ENCODE measurements around the gene PHF5A.
A peak's percentile ranks its signal among the peaks of the same experiment; 100 is the strongest.
"Not testable (repeated sequence)": the region's sequence is repeated elsewhere in the genome, so short reads cannot be mapped to it uniquely, and the experiment has no call there.

The PHF5A gene

DNA sequence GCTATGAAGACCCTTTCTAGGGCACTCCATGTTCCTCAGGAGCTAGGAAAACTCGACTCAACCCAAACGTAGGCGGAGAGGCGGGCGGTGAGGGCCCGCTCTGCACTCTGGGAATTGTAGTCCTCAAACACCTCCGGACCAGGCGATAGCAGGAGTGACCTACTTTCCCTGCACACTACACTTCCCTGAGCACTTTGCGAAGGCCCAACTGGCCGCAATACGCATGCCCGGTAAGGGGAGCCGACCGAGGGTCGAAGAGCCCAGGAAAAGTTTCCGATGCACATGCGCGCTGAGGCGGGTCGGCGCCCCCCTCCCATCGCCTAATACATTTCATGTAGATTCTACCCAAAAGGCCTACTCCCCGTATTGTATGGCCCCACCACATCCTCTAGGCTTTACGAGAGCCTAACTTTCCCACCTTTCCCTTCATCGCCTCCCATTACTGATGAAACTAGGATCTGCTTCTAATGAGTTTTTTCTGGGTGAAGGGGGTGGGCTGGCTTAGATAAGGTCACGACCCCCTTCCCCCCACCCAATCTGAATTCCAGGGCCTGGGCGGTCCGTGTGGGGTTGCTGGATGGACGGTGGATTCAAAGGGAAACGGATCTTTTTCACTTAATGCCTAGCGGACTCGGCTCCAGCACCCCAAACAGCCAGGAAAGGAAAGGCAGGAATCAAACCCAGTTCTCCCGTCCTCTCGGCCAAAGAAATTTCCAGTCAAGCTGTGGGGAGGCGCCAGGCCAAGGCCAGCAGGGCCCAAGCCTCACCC, 23.9 kb downstream of the PHF5A start:
- Mint-ChIP-seq H3K4me3 (peak overlapping the region; percentile 95), H3K36me3 (peaks cover 3% of the 10 kb centered on the region), H3K27me3 (no peaks in the 10 kb centered on the region), H3K27ac (peak overlapping the region; percentile 89), H3K9me3 (no peaks in the 10 kb centered on the region), H3K4me1 (peaks cover 15% of the 10 kb centered on the region)

DNA sequence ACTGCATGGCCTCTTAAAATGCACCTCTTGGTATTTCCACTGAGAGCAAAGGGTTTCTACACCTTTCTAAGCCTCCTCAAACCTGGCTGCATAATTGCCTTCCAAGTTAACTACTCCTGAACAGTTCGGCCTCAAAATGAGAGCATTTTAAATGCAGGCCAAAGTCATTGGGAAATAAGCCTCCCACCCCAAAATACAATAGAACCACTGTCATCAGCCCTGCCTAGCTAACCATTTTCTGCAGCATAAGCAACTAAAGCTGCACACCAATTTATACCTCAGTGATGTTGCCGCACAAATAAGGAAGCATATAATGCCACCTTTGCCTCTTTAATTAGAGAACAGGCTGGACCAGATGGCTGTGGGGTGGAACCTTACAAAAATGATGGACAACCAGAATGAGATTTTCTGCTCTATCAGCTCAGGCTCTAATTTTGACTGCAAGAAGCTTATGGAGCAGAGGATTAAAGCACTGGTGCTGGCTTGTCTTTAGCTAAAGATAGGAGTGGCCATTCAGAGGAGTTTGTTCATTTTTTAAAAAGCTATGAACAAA, 26.2 kb downstream of the PHF5A start:
- Mint-ChIP-seq H3K27me3 (no peaks in the 10 kb centered on the region), H3K9me3 (no peaks in the 10 kb centered on the region), H3K27ac (peak overlapping the region; percentile 35), H3K4me3 (no peak overlapping the region), H3K36me3 (peaks cover 3% of the 10 kb centered on the region), H3K4me1 (peaks cover 10% of the 10 kb centered on the region)

DNA sequence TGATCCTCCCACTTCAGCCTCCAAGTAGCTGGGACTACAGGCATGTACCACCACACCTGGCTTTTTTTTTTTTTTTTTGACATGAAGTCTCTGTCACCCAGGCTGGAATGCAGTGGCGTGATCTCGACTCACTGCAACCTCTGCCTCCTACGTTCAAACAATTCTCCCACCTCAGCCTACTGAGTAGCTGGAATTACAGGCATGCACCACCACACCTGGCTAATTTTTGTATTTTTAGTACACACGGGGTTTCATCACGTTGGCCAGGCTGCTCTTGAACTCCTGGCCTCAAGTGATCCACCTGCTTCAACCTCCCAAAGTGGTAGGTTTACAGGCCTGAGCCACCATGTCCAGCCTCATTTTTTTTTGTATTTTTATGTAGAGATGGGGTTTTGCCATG, 28.0 kb downstream of the PHF5A start:
- H3K36me3 Mint-ChIP-seq, H3K4me3 Mint-ChIP-seq, H3K9me3 Mint-ChIP-seq, H3K27ac Mint-ChIP-seq, H3K27me3 Mint-ChIP-seq: not testable (repeated sequence)
- H3K4me1 Mint-ChIP-seq: peaks cover 10% of the 10 kb centered on the region

DNA sequence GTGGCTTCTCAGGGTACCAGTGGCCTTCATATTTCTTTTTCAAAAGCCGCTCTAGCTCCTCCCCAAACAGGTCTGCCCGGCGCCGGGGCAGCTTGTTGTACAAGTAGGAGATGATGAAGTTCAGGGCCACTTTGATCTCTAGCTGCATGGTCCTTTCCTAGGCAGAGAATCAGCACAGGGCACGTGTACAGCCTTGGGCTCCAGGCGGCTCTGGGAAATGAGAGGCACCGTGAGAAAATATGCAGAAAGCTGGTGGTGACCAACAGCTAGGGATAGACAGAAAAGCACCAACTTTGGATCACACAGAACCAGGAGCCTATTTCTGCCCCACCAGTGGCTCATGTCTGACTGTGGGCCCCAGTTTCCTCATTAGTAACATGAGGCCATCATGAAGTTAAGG, 31.3 kb downstream of the PHF5A start:
- Mint-ChIP-seq H3K27ac (no peak overlapping the region), H3K36me3 (peaks cover 3% of the 10 kb centered on the region), H3K4me1 (no peaks in the 10 kb centered on the region), H3K27me3 (no peaks in the 10 kb centered on the region), H3K9me3 (no peaks in the 10 kb centered on the region), H3K4me3 (no peak overlapping the region)

DNA sequence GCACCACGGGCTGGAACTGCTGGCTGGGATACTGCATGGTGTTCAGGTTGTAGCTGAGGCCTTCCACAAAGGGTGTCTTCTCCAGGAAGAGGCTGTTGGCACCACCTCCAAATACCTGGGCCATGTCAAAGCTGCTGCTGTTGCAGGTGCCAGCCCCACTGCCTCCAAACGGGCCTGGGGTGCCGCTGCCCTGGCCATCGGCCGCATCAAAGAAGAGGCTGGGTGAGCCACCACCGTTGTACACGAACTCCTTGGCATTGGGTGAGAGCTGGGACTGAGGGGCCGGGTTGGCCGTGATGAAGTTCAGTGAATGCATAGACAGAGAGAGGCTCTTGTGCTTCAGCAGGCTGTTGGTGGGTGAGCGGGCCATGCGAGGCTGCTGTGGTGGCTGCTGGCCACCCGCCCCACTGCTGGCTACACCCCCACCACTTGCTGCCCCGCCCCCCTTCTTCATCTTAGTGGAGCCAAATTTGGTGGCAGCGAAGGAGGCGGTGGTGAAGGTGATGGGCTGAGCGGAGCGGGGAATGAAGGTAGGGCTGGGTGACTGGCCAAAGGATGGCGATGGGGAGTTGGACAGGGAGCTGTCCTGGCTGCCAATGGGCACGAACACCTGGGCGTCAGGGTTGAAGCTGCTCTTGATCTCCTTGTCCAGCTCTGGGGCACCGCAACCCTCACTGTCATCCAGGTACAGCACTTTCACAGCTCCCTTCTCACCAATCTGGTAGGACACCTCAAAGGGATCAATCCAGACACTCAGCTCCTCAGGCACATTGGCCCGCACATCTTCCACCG, 32.0 kb downstream of the PHF5A start:
- Mint-ChIP-seq H3K9me3 (no peaks in the 10 kb centered on the region), H3K36me3 (peaks cover 4% of the 10 kb centered on the region), H3K27me3 (no peaks in the 10 kb centered on the region), H3K4me1 (no peaks in the 10 kb centered on the region), H3K4me3 (no peak overlapping the region), H3K27ac (no peak overlapping the region)

DNA sequence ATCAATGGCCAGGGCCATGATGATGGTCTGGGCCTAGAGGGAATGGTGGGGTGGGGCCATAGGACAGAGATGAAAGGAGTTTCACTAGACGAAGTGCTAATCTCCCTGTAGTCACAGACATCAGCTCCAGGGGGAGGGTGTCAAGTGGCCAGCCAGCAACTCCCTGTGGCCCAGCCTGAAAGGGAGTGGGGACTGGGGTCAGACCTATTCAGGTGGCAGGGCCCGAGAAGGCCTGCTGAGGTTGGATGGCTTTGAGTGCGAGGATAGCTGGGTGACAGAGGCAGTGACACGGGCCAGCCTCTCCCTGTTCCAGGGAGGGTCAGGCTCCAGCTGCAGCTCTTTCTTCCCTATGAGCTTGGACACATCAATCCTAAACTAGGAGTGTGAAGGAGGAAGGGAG, 32.9 kb downstream of the PHF5A start:
- Mint-ChIP-seq H3K27me3 (no peaks in the 10 kb centered on the region), H3K4me1 (peaks cover 4% of the 10 kb centered on the region), H3K9me3 (no peaks in the 10 kb centered on the region), H3K4me3 (no peak overlapping the region), H3K36me3 (peaks cover 9% of the 10 kb centered on the region), H3K27ac (no peak overlapping the region)

DNA sequence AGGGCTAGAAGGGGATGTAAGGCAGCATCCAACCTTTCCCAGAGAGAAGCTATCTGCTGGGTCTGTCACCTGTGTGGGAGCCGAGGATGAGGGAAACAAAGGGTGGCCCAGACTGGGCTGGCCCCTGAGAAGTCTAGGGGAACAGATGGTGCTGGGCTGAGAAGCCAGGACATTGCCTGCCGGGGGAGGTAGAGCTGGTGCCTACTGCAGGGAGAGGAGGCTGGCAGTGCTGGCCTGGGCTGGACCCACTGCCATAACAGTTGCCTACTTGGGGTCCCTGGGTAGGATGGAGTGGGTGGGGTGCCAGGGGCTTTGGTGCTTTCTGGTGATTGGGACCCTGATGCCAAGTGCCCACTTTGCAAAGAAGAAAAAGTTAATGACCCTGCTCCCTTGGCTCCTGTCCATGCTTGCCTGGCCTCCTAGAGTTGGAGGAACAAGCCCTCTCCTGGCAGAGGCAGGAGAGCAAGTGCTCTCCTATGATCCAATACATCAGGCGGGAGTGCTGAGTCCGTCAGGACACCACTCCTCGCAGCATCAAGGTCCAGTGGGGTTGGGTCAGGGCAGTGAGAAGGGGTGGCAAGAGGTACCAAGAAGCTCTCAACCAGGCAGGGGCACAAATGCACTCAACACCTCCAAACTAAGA, 34.0 kb downstream of the PHF5A start:
- H3K36me3 Mint-ChIP-seq, H3K27ac Mint-ChIP-seq, H3K4me1 Mint-ChIP-seq, H3K9me3 Mint-ChIP-seq, H3K4me3 Mint-ChIP-seq, H3K27me3 Mint-ChIP-seq: not testable (repeated sequence)

DNA sequence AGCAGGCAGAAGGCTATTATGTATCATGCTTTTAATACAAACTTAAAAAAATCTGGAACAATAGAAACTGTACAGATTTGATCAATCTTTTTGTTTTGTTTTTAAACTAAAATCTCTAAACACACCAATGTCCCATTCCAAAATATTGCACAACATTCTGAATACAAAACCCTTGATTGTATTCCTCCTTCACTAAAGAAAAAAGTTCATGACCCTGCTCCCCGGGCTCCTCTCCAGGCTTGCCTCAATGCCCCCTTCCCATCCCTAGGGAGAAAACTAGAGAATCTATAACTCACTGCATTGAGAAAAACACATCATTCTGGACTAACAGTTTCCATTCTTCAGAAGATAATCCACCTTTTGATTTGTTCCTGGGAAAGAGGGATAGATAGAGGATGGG, 35.0 kb downstream of the PHF5A start:
- not testable (repeated sequence) for H3K27me3 Mint-ChIP-seq, H3K36me3 Mint-ChIP-seq, H3K27ac Mint-ChIP-seq

DNA sequence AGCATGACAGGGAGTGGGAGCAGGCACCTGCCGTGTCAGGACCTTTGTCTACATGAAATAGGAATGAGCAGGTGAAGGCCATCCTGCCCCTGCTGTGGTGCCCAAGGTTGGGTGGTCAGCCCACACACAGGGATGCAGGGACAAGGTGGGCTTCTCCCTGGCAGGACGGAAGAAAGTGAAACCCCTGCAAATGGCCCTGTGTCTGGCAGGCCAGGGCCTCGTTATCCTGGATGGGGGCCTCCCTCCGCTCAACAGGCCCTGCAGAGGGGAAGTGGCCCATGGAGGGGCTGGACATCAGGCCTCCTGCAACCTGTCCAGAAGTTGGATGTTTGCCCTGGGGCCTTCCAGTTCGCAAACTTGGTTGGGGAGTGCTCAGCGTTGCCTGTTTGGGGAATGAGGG, 36.8 kb downstream of the PHF5A start:
- Mint-ChIP-seq H3K4me3 (no peak overlapping the region), H3K36me3 (peaks cover 12% of the 10 kb centered on the region), H3K9me3 (no peaks in the 10 kb centered on the region)

More for the DNA sequence above, 35.0 kb downstream of the PHF5A start:
- not testable (repeated sequence) for H3K4me1 Mint-ChIP-seq, H3K4me3 Mint-ChIP-seq, H3K9me3 Mint-ChIP-seq

DNA sequence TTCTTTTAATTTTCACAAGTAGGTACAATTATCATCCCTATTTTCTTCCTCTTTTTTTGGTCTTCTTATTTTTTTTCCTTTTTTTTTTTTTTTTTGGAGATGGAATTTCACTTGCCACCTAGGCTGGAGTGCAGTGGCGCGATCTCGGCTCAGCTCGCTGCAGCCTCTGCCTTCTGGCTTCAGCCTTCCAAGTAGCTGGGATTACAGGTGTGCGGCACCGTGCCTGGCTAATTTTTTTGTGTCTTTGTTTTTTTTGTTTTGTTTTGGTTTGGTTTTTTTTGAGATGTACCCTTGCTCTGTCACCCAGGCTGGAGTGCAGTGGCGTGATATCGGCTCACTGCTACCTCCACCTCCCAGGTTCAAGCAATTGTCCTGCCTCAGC, 38.5 kb downstream of the PHF5A start:
- Mint-ChIP-seq H3K36me3 (peaks cover 12% of the 10 kb centered on the region), H3K27me3 (no peaks in the 10 kb centered on the region), H3K9me3 (no peaks in the 10 kb centered on the region), H3K4me3 (no peak overlapping the region), H3K27ac (no peak overlapping the region), H3K4me1 (peaks cover 17% of the 10 kb centered on the region)

More for the DNA sequence above, 36.8 kb downstream of the PHF5A start:
- Mint-ChIP-seq H3K27ac (no peak overlapping the region), H3K27me3 (no peaks in the 10 kb centered on the region), H3K4me1 (peaks cover 8% of the 10 kb centered on the region)

DNA sequence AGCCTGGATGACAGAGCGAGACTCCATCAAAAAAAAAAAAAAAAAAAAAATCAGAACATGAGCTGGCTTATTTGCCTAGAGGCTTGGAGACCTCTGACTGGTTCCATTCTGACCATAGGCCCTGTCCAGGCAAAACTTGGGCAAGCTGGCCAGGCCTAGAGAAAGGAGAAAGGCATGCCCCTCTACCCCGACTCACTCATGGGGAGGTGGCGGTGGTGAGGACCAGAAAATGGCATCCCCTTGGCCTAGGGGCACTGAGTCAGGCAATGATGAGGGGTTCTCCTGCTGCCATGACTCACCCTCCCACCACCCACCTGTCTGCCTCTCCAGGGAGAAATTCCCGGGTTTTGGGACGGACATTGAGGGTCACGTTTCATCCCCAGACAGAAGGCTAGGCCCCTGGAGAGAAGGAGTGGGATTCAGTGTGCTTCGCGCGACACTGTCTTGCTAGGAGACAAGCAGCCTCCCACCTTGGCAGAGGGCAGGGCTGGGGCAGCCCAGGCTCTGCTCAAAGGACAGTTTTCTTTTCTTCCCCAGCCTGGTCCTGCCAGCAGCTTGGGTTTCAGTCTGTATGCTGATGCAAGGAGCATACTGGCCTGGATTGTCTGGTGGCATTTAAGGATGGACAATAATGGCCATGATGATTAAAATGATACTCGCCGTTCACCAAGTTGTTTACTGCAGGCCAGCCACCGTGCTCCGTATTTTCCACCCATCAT, 39.1 kb downstream of the PHF5A start:
- no peaks in the 10 kb centered on the region for H3K27me3 Mint-ChIP-seq
- no peak overlapping the region for H3K27ac Mint-ChIP-seq
- H3K4me3 Mint-ChIP-seq: no peak overlapping the region
- H3K4me1 Mint-ChIP-seq: peaks cover 17% of the 10 kb centered on the region
- peaks cover 12% of the 10 kb centered on the region for H3K36me3 Mint-ChIP-seq
- H3K9me3 Mint-ChIP-seq: no peaks in the 10 kb centered on the region

DNA sequence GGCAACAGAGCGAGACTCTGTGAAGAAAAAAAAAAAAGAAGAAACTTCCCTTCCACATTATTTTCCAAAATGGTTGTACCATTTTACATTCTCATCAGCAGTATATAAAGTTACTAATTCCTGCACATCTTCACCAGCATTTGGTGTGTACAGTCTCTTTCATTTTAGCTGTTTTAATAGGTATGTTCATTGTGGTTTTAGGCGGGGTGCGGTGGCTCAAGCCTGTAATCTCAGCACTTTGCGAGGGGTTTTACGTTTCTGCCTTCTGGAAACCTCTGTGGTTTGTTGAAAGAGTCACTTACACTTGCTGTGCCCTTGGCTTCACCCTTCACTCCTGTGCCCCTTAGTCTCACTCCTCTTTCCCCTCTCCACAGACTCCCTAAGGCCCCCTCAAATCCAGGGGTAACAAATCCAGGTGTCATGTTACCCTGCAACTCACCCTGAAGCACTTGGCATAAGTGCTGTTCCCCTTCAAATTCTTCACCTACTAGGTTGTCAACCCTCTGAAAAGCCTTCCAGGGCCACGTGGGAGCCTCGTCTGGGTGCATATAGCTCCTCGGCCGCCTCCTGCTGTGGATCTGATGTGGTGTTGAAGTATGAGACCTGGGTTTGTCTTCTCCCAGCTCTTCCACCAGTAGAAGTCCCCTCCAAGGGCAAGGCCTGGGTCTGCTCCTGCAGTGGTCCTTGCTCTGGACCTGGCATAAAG, 42.7 kb downstream of the PHF5A start:
- Mint-ChIP-seq H3K27me3 (no peaks in the 10 kb centered on the region), H3K9me3 (no peaks in the 10 kb centered on the region), H3K4me1 (peaks cover 13% of the 10 kb centered on the region), H3K4me3 (no peak overlapping the region), H3K27ac (peak overlapping the region; percentile 78), H3K36me3 (peaks cover 6% of the 10 kb centered on the region)

DNA sequence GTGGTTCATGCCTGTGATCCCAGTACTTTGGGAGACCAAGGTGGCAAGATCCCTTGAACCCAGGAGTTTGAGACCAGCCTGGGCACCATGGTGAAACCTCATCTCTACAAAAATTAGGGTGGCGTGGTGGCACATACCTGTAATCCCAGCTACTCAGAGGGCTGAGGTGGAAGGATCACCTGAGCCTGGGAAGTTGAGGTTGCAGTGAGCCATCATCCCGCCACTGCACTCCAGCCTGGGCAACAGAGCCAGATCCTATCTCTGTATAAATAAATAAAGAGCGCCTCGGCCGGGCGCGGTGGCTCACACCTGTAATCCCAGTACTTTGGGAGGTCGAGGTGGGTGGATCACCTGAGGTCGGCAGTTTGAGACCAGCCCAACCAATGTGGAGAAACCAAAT, 49.8 kb downstream of the PHF5A start:
- Mint-ChIP-seq H3K36me3 (no peaks in the 10 kb centered on the region), H3K9me3 (no peaks in the 10 kb centered on the region), H3K27ac (no peak overlapping the region), H3K4me1 (peaks cover 19% of the 10 kb centered on the region), H3K4me3 (no peak overlapping the region), H3K27me3 (no peaks in the 10 kb centered on the region)

DNA sequence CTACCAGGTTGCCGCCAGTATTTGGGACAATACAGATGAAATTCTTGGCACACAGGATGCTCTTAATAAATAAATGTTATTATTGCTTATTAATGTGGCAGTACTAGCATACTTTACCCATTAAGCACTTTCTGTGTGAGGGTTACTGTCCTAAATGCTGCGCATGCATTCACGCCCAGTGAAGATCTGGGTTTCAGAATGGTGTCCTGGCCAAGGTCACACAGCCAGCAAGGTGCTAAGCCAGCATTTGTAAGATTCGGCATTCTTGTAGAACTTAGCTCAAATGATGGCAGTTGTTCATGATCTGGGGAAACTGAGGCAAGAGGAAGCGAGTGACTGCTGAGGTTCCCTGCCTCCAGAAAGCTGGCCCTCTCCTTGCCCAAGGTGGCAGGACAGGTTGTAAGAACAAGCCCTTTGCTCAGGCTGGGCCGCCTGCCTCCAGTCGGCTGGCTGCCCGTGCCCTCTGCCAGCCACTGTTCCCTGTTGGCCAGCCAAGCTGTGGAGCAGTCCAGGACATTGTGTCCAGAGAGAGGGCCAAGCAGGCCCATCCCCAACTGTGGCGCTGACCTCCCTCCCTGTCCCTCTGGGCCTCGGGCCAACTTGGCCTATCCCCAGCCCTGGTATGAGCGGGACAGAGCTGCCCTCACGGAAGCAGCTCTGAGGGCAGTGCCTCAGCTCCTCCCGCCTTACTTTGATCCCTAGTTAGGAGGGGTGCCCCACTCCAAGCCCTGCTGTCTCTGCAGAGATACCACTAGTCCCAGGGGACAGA, 50.7 kb downstream of the PHF5A start:
- H3K27me3 Mint-ChIP-seq: no peaks in the 10 kb centered on the region
- H3K9me3 Mint-ChIP-seq: no peaks in the 10 kb centered on the region
- H3K4me3 Mint-ChIP-seq: no peak overlapping the region
- H3K4me1 Mint-ChIP-seq: peaks cover 19% of the 10 kb centered on the region
- H3K27ac Mint-ChIP-seq: no peak overlapping the region
- no peaks in the 10 kb centered on the region for H3K36me3 Mint-ChIP-seq
